GM12891 (cell line): ENCODE measurements around the gene DMD.

ENCODE experiments used
- DNase-seq: peaks from one replicate; pipeline ENCODE4 v3.0.0; 2011; ENCODE audit warnings: low spot score; ENCODE audit not compliant: insufficient read length
- FAIRE-seq: peaks from 2 replicates; lab custom pipeline; 2011; peaks lifted over from hg19 to GRCh38; lab: Jason Lieb, UNC
- PAX5 ChIP-seq: IDR thresholded peaks from 2 replicates; pipeline ENCODE4 v1.6.1; 2011; ENCODE audit warnings: low read length, moderate library complexity, mild to moderate bottlenecking; ENCODE audit not compliant: insufficient read depth, severe bottlenecking
- POLR2A ChIP-seq: IDR thresholded peaks from 2 replicates; pipeline ENCODE4 v1.6.1; 2011; ENCODE audit warnings: low read depth, low read length, control low read depth
- POLR2AphosphoS5 ChIP-seq: IDR thresholded peaks from 2 replicates; pipeline ENCODE4 v1.6.1; 2011; ENCODE audit warnings: low read depth, low read length, control low read depth
- POU2F2 ChIP-seq: IDR thresholded peaks from 2 replicates; pipeline ENCODE4 v1.6.1; 2011; ENCODE audit warnings: low read depth, mild to moderate bottlenecking, control low read depth, low read length, moderate library complexity
- SPI1 ChIP-seq: IDR thresholded peaks from 2 replicates; pipeline ENCODE4 v1.6.1; 2011; ENCODE audit warnings: low read depth, low read length, control low read depth
- TAF1 ChIP-seq: IDR thresholded peaks from 2 replicates; pipeline ENCODE4 v1.6.1; 2011; ENCODE audit warnings: low read depth, low read length, control low read depth

Gene DMD

GRCh38 chrX:31743004-31743403 lies 1468.3 kb downstream of the DMD start:
- FAIRE-seq (no peak), DNase-seq (no peak)
- TF ChIP-seq SPI1 = no peak
- no peak for TF ChIP-seq PAX5
- TF ChIP-seq POLR2A = no peak
- no peak for TF ChIP-seq POLR2AphosphoS5
- no peak for TF ChIP-seq TAF1

GRCh38 chrX:31717474-31717873 lies 1493.9 kb downstream of the DMD start:
- no peak for DNase-seq
- FAIRE-seq = no peak
- no peak for TF ChIP-seq POLR2AphosphoS5
- no peak for TF ChIP-seq POLR2A
- no peak for TF ChIP-seq SPI1
- no peak for TF ChIP-seq POU2F2

GRCh38 chrX:31715675-31716074 lies 1495.7 kb downstream of the DMD start:
- FAIRE-seq (no peak), DNase-seq (no peak)
- no peak for TF ChIP-seq TAF1
- no peak for TF ChIP-seq SPI1
- TF ChIP-seq POLR2A = no peak
- no peak for TF ChIP-seq POLR2AphosphoS5
- TF ChIP-seq PAX5 = no peak
- TF ChIP-seq POU2F2 = no peak

- no peak for FAIRE-seq
- DNase-seq = no peak
- TF ChIP-seq PAX5 = no peak
- TF ChIP-seq SPI1 = no peak
- TF ChIP-seq POU2F2 = no peak
- TF ChIP-seq POLR2A = no peak
- no peak for TF ChIP-seq POLR2AphosphoS5
- no peak for TF ChIP-seq TAF1
These were observed 1496.6 kb downstream of the DMD start for GRCh38 chrX:31714797-31715196.

GRCh38 chrX:31713120-31713519 lies 1498.2 kb downstream of the DMD start:
- no peak for FAIRE-seq
- DNase-seq = no peak
- no peak for TF ChIP-seq POLR2AphosphoS5
- no peak for TF ChIP-seq SPI1
- TF ChIP-seq POLR2A = no peak
- TF ChIP-seq PAX5 = no peak
- TF ChIP-seq TAF1 = no peak
- TF ChIP-seq POU2F2 = no peak

GRCh38 chrX:31711166-31711565 lies 1500.2 kb downstream of the DMD start:
- TF ChIP-seq TAF1 (no peak), POLR2A (no peak), SPI1 (no peak), POLR2AphosphoS5 (no peak), POU2F2 (no peak), PAX5 (no peak)
- no peak for DNase-seq
- FAIRE-seq = no peak

- TF ChIP-seq PAX5 (no peak), POU2F2 (no peak), SPI1 (no peak), TAF1 (no peak), POLR2A (no peak), POLR2AphosphoS5 (no peak)
- DNase-seq (no peak), FAIRE-seq (no peak)
These were observed 1503.2 kb downstream of the DMD start for GRCh38 chrX:31708116-31708515.

GRCh38 chrX:31706466-31706865 lies 1504.9 kb downstream of the DMD start:
- TF ChIP-seq SPI1 (no peak), POLR2A (no peak), PAX5 (no peak), TAF1 (no peak), POLR2AphosphoS5 (no peak), POU2F2 (no peak)
- DNase-seq = no peak
- FAIRE-seq = no peak

GRCh38 chrX:31705816-31706215 lies 1505.5 kb downstream of the DMD start:
- DNase-seq (no peak), FAIRE-seq (no peak)
- TF ChIP-seq POLR2AphosphoS5 = no peak
- TF ChIP-seq POU2F2 = no peak
- TF ChIP-seq SPI1 = no peak
- no peak for TF ChIP-seq POLR2A
- no peak for TF ChIP-seq TAF1
- TF ChIP-seq PAX5 = no peak

GRCh38 chrX:31704938-31705337 lies 1506.4 kb downstream of the DMD start:
- DNase-seq = no peak
- TF ChIP-seq POU2F2 (no peak), POLR2AphosphoS5 (no peak), PAX5 (no peak), SPI1 (no peak), POLR2A (no peak), TAF1 (no peak)
- FAIRE-seq = no peak

- DNase-seq (no peak), FAIRE-seq (no peak)
- no peak for TF ChIP-seq TAF1
These were observed 1509.1 kb downstream of the DMD start for GRCh38 chrX:31702222-31702621.
